ENCODE measurements around the gene LIPT1. TPM values are rescaled to one million over a fixed set of nuclear protein-coding genes. Genes with fewer than 3 reads are reported as not detected.
A peak's percentile ranks its signal among the peaks of the same experiment; 100 is the strongest.
"Not testable (repeated sequence)": the region's sequence is repeated elsewhere in the genome, so short reads cannot be mapped to it uniquely, and the experiment has no call there.

Gene LIPT1
- total RNA-seq (2014; rRNA removed; shearing (Covaris generic); ENCODE audit: low replicate concordance), result 15.7 and 25.2 TPM in 2 replicates

GRCh38 chr2:99154643-99155536 is at the start of gene LIPT1, which contains the start of gene TSGA10:
Gene LIPT1, plus strand, starts transcription at chr2:99154967. Its CDS starts 6,991 bp downstream, at chr2:99161958.
Gene TSGA10, minus strand, starts transcription at chr2:99154942. Its CDS starts 45,503 bp downstream, at chr2:99109439.
- DNase-seq (ENCODE audit: low read depth), result peak; percentile 92
- in situ Hi-C loops (cut with HindIII; ENCODE audit: low pct_unique_long_range_greater_than_20kb, low sequenced_read_pairs), result no loop called here

- DNase-seq (ENCODE audit: low read depth), result peak; percentile 8
- in situ Hi-C loops (cut with HindIII; ENCODE audit: low pct_unique_long_range_greater_than_20kb, low sequenced_read_pairs), result no loop called here
These were observed 47.9 kb upstream of the LIPT1 start for GRCh38 chr2:99106913-99107312.

GRCh38 chr2:99111236-99111635 is 43.5 kb upstream of the LIPT1 start:
- in situ Hi-C loops (cut with HindIII; ENCODE audit: low pct_unique_long_range_greater_than_20kb, low sequenced_read_pairs), result no loop called here
- no peak for DNase-seq (ENCODE audit: low read depth)

GRCh38 chr2:99111945-99112344 is 42.8 kb upstream of the LIPT1 start:
- in situ Hi-C loops (cut with HindIII; ENCODE audit: low pct_unique_long_range_greater_than_20kb, low sequenced_read_pairs), result no loop called here
- DNase-seq (ENCODE audit: low read depth), result no peak

GRCh38 chr2:99112617-99113016 is 42.1 kb upstream of the LIPT1 start:
- in situ Hi-C loops (cut with HindIII; ENCODE audit: low pct_unique_long_range_greater_than_20kb, low sequenced_read_pairs), result no loop called here

GRCh38 chr2:99127981-99128380 is 26.8 kb upstream of the LIPT1 start:
- no peak for DNase-seq (ENCODE audit: low read depth)
- in situ Hi-C loops (cut with HindIII; ENCODE audit: low pct_unique_long_range_greater_than_20kb, low sequenced_read_pairs), result no loop called here

More at GRCh38 chr2:99112617-99113016, 42.1 kb upstream of the LIPT1 start:
- no peak for DNase-seq (ENCODE audit: low read depth)

- DNase-seq (ENCODE audit: low read depth); in situ Hi-C loops (cut with HindIII; ENCODE audit: low pct_unique_long_range_greater_than_20kb, low sequenced_read_pairs): not testable (repeated sequence)
These were observed 19.7 kb upstream of the LIPT1 start for GRCh38 chr2:99135044-99135556.

GRCh38 chr2:99139003-99139402 is 15.8 kb upstream of the LIPT1 start:
- no peak for DNase-seq (ENCODE audit: low read depth)
- in situ Hi-C loops (cut with HindIII; ENCODE audit: low pct_unique_long_range_greater_than_20kb, low sequenced_read_pairs), result no loop called here

GRCh38 chr2:99140056-99140859 is 14.5 kb upstream of the LIPT1 start:
- no peak for DNase-seq (ENCODE audit: low read depth)
- in situ Hi-C loops (cut with HindIII; ENCODE audit: low pct_unique_long_range_greater_than_20kb, low sequenced_read_pairs), result no loop called here

- in situ Hi-C loops (cut with HindIII; ENCODE audit: low pct_unique_long_range_greater_than_20kb, low sequenced_read_pairs), result no loop called here
- no peak for DNase-seq (ENCODE audit: low read depth)
These were observed 14.0 kb upstream of the LIPT1 start for GRCh38 chr2:99140860-99141109.

- in situ Hi-C loops (cut with HindIII; ENCODE audit: low pct_unique_long_range_greater_than_20kb, low sequenced_read_pairs), result no loop called here
- peak; percentile 97 for DNase-seq (ENCODE audit: low read depth)
These were observed 13.4 kb upstream of the LIPT1 start, which contains the start of gene C2orf15 for GRCh38 chr2:99141110-99142108. Gene C2orf15, plus strand, starts transcription at chr2:99141707. Its CDS starts 8,852 bp downstream, at chr2:99150559.

- in situ Hi-C loops (cut with HindIII; ENCODE audit: low pct_unique_long_range_greater_than_20kb, low sequenced_read_pairs), result no loop called here
These were observed 4.1 kb upstream of the LIPT1 start for GRCh38 chr2:99150706-99151105.

GRCh38 chr2:99152199-99152895 is 2.4 kb upstream of the LIPT1 start:
- in situ Hi-C loops (cut with HindIII; ENCODE audit: low pct_unique_long_range_greater_than_20kb, low sequenced_read_pairs), result no loop called here
- no peak for DNase-seq (ENCODE audit: low read depth)

More at GRCh38 chr2:99150706-99151105, 4.1 kb upstream of the LIPT1 start:
- DNase-seq (ENCODE audit: low read depth), result no peak

GRCh38 chr2:99153921-99154604 is 704 bp upstream of the LIPT1 start:
- in situ Hi-C loops (cut with HindIII; ENCODE audit: low pct_unique_long_range_greater_than_20kb, low sequenced_read_pairs), result no loop called here
- peak; percentile 29 for DNase-seq (ENCODE audit: low read depth)

GRCh38 chr2:99156891-99157290 is 2.1 kb downstream of the LIPT1 start:
- in situ Hi-C loops (cut with HindIII; ENCODE audit: low pct_unique_long_range_greater_than_20kb, low sequenced_read_pairs), result no loop called here
- DNase-seq (ENCODE audit: low read depth), result no peak

- DNase-seq (ENCODE audit: low read depth), result no peak
- in situ Hi-C loops (cut with HindIII; ENCODE audit: low pct_unique_long_range_greater_than_20kb, low sequenced_read_pairs), result no loop called here
These were observed 3.8 kb downstream of the LIPT1 start for GRCh38 chr2:99158599-99158998.

- in situ Hi-C loops (cut with HindIII; ENCODE audit: low pct_unique_long_range_greater_than_20kb, low sequenced_read_pairs), result no loop called here
- DNase-seq (ENCODE audit: low read depth), result peak; percentile 72
These were observed 4.8 kb downstream of the LIPT1 start for GRCh38 chr2:99159594-99159993.

Measured in Caki2 (cell line).